ENCODE results near the gene IL22RA1.

Gene IL22RA1

GRCh38 chr1:24156542-24157260, 13.8 kb upstream of the IL22RA1 start:
- no peak for TF ChIP-seq CTCF (IDR thresholded peaks at IDR 0.05; ENCODE audit: control insufficient read depth, extremely low read depth, insufficient read depth)
- H3K4me3 ChIP-seq (ENCODE audit: low read depth, low read length) = no peak overlapping the region
- DNase-seq (ENCODE audit: low read depth) = no peak

GRCh38 chr1:24155011-24155782, 12.3 kb upstream of the IL22RA1 start:
- TF ChIP-seq CTCF (IDR thresholded peaks at IDR 0.05; ENCODE audit: control insufficient read depth, extremely low read depth, insufficient read depth) = no peak
- DNase-seq (ENCODE audit: low read depth) = no peak
- no peak overlapping the region for H3K4me3 ChIP-seq (ENCODE audit: low read depth, low read length)

GRCh38 chr1:24154215-24154614, 11.3 kb upstream of the IL22RA1 start:
- H3K4me3 ChIP-seq (ENCODE audit: low read depth, low read length) = no peak overlapping the region
- DNase-seq (ENCODE audit: low read depth) = no peak
- TF ChIP-seq CTCF (IDR thresholded peaks at IDR 0.05; ENCODE audit: control insufficient read depth, extremely low read depth, insufficient read depth) = no peak

- TF ChIP-seq CTCF (IDR thresholded peaks at IDR 0.05; ENCODE audit: control insufficient read depth, extremely low read depth, insufficient read depth) = no peak
- no peak for DNase-seq (ENCODE audit: low read depth)
- H3K4me3 ChIP-seq (ENCODE audit: low read depth, low read length) = no peak overlapping the region
Measured at GRCh38 chr1:24152631-24153494, 9.9 kb upstream of the IL22RA1 start.

- no peak for TF ChIP-seq CTCF (IDR thresholded peaks at IDR 0.05; ENCODE audit: control insufficient read depth, extremely low read depth, insufficient read depth)
Measured at GRCh38 chr1:24151175-24151533, 8.2 kb upstream of the IL22RA1 start.

GRCh38 chr1:24150234-24151174, 7.6 kb upstream of the IL22RA1 start:
- DNase-seq (ENCODE audit: low read depth) = peak; percentile 48
- H3K4me3 ChIP-seq (ENCODE audit: low read depth, low read length) = no peak overlapping the region
- TF ChIP-seq CTCF (IDR thresholded peaks at IDR 0.05; ENCODE audit: control insufficient read depth, extremely low read depth, insufficient read depth) = peak; percentile 70

More at GRCh38 chr1:24151175-24151533, 8.2 kb upstream of the IL22RA1 start:
- DNase-seq (ENCODE audit: low read depth) = no peak
- H3K4me3 ChIP-seq (ENCODE audit: low read depth, low read length) = no peak overlapping the region

Data from LNCaP clone FGC (cell line).